Kidney (tissue), 14 donors: ENCODE data around the gene HOXA5. TPM values are rescaled to one million over a fixed set of nuclear protein-coding genes. Genes with fewer than 3 reads are reported as not detected.
A peak's percentile ranks its signal among the peaks of the same experiment; 100 is the strongest.

ENCODE experiments used
- DNase-seq, 5 donors: peaks; one replicate each; pipeline ENCODE4 v3.0.0-alpha.2; 2013 to 2020
- FAIRE-seq: peaks from 2 replicates; lab custom pipeline; 2012; peaks lifted over from hg19 to GRCh38; lab: Jason Lieb, UNC
- H3K27ac ChIP-seq, 2 donors: one replicate each; pipeline ENCODE4 v1.7.0; 2013; ENCODE audit warnings: low read depth in 2 of 2, low read length in 2 of 2, inconsistent platforms in 1 of 2
- H3K27me3 ChIP-seq: one replicate; pipeline ENCODE4 v1.7.1; 2013; ENCODE audit warnings: low read length, inconsistent platforms; ENCODE audit not compliant: control insufficient read depth, insufficient read depth
- H3K36me3 ChIP-seq, 3 donors: one replicate each; pipeline versions ENCODE4 v1.7.0 to v1.7.1; 2013; ENCODE audit warnings: low read length in 3 of 3, control low read depth in 1 of 3, inconsistent platforms in 1 of 3; ENCODE audit not compliant: insufficient read depth in 3 of 3, control insufficient read depth in 2 of 3
- H3K4me1 ChIP-seq, 3 donors: one replicate each; pipeline versions ENCODE4 v1.7.0 to v1.7.1; 2013; ENCODE audit warnings: low read length in 3 of 3, inconsistent platforms in 1 of 3, low read depth in 1 of 3; ENCODE audit not compliant: control insufficient read depth in 2 of 3, insufficient read depth in 2 of 3
- H3K4me3 ChIP-seq, 3 donors: one replicate each; pipeline versions ENCODE4 v1.7.0 to v1.8.1; 2013; ENCODE audit warnings: low read length in 3 of 3, control low read depth in 1 of 3, inconsistent platforms in 1 of 3
- H3K9ac ChIP-seq, 3 donors: one replicate each; pipeline versions ENCODE4 v1.7.0 to v1.7.1; 2013; ENCODE audit warnings: low read length in 3 of 3, control low read depth in 1 of 3, inconsistent platforms in 1 of 3
- H3K9me3 ChIP-seq, 3 donors: one replicate each; pipeline versions ENCODE4 v1.7.0 to v1.7.1; 2013; ENCODE audit warnings: low read length in 3 of 3, control low read depth in 1 of 3, inconsistent platforms in 1 of 3; ENCODE audit not compliant: control insufficient read depth in 2 of 3, insufficient read depth in 1 of 3
- intact Hi-C: fragments of 100-400 bp; cut with DNase I; formaldehyde crosslinking; loops from one replicate; pipeline ENCODE4 v1.11.1; 2022
- polyA plus RNA-seq: library from polyadenylated mRNA; stranded (reverse); fragments of 350-450 nt; fragmentation: Illumina TruSeq; extraction: RNeasy Lipid Tissue Mini Kit (QIAGEN cat#74804); gene quantifications from one replicate; pipeline ENCODE4 v1.2.3, GENCODE V29; 2014; ENCODE audit warnings: low read depth, low replicate concordance; ENCODE audit not compliant: insufficient read depth
- total RNA-seq: library from RNA; stranded (reverse); fragmentation: NEBNext Ultra II Directional; extraction: Animal tissue kit (Norgen Biotek cat#: 25700); gene quantifications from one replicate; pipeline ENCODE4 v1.2.1, GENCODE V29; 2021
- TF ChIP-seq, protein P1 (sequence below): IDR thresholded peaks from 3 replicates; pipeline ENCODE4 v1.5.1; 2012; ENCODE audit warnings: mild to moderate bottlenecking, moderate library complexity, borderline replicate concordance; ENCODE audit not compliant: insufficient read depth; ENCODE audit errors: extremely low read depth
- donor health status: control.
- donor health status: control.
- donor health status: control.
- donor health status: control.
- donor health status: control.
- donor health status: DM: yes; HTN: yes; CAD: no.
- donor health status: Normal renal cell carcinoma (clear cell type).

The HOXA5 gene
- total and polyA plus RNA-seq, 2 donors from 2014 or later = 19.4 to 38.0 TPM

DNA sequence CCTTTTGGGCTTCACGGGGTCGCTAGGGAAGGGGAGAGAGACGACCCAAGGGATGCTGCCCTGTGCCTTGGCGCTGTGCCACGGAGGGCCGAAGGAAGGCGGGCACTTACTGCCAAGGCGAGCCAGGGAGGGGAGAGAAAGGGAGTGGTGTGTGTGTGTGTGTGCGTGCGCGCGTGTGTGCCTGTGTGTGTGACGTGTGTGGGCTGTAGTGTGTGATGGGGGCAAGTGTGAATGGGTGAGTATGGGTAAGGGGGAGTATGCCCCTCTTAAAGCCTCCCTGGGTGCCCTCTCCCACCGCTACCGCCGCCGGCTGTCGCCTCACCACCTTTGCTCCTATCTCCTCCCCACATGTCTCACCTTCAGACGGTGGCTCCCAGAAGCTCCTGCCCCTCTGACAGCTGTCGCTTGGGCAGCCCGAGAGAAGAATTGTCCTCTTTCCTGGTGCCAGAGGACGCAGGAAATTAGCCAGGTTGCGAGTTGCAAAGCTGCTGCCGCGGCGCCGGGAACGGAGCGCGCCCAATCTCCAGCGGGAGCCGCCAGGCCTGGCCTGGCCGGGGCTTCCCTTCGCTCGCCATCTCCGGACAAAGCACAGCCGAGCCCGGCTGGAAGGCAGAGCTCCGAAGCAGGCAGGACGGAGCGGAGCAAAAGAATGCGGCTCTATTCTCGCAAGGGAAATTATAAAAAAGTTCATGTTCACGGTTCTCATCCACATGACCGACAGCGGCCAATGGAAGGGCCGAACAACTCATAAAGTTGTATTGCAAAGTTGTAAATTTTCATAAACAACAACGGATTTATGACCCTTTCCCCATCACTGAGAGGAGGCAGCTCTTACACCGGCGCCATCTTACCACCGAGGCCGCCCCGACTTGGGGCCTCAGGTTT, 8.7 kb upstream of the HOXA5 start, which contains the start of gene HOXA3:
TSS of gene HOXA3 (minus strand) at position 653 of the 885 bp plus-strand sequence. CDS start 41,943 bp downstream, outside the sequence.
- peak; percentile 91 to 98 (median 92) for DNase-seq
- Histone ChIP-seq H3K27me3 (no peaks in the 10 kb centered on the region), H3K36me3 (no peaks in the 10 kb centered on the region), H3K27ac (peak within 1 kb of the TSS; percentile 97 to 98), H3K4me3 (peak within 1 kb of the TSS; percentile 56 to 87 (median 83)), H3K9ac (peak within 1 kb of the TSS; percentile 68 to 85 (median 85)), H3K9me3 (no peaks in the 10 kb centered on the region), H3K4me1 (peaks cover 0 to 20% (median 15%) of the 10 kb centered on the region in 3 donors)
- intact Hi-C loops = loop anchor here (10.0 kb wide), 1 partner anchor 777 kb away; no protein-coding TSS in a partner anchor
- TF ChIP-seq, protein P1, sequence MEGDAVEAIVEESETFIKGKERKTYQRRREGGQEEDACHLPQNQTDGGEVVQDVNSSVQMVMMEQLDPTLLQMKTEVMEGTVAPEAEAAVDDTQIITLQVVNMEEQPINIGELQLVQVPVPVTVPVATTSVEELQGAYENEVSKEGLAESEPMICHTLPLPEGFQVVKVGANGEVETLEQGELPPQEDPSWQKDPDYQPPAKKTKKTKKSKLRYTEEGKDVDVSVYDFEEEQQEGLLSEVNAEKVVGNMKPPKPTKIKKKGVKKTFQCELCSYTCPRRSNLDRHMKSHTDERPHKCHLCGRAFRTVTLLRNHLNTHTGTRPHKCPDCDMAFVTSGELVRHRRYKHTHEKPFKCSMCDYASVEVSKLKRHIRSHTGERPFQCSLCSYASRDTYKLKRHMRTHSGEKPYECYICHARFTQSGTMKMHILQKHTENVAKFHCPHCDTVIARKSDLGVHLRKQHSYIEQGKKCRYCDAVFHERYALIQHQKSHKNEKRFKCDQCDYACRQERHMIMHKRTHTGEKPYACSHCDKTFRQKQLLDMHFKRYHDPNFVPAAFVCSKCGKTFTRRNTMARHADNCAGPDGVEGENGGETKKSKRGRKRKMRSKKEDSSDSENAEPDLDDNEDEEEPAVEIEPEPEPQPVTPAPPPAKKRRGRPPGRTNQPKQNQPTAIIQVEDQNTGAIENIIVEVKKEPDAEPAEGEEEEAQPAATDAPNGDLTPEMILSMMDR = no peak
- no peak for FAIRE-seq

DNA sequence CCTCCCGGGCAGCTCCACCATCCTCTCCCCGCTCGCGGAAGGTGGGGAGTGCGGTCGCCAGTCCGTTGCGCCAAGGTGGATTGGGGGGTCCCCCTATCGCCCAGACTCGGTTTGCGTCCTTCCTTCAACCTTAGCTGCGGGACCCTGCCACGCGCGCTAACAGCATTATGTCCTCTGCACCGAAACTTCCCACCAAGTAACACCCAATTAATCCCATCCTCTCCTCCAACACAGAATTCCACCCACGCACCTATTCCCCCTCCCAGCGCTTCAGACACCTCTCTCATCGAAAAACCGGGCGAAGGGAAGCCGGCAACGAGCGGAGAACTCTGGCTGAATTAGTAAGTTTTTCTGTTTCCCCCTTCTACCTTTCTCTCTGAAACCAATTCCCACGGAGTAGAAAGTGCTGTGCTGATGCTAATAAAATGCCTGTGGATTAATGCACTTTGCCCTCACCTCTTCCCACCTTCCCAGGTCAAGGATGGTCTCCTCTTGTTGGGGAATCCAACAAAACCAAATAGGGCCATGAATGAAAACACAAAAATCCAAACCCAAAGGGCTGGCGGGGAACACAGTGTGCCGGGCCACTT, 8.0 kb upstream of the HOXA5 start:
- Histone ChIP-seq H3K9me3 (no peaks in the 10 kb centered on the region), H3K9ac (peak overlapping the region; percentile 66 to 85 (median 85)), H3K27ac (peak overlapping the region; percentile 97 to 98), H3K27me3 (no peaks in the 10 kb centered on the region), H3K4me1 (peaks cover 0 to 23% (median 20%) of the 10 kb centered on the region in 3 donors), H3K4me3 (peak overlapping the region; percentile 56 to 87 (median 83)), H3K36me3 (no peaks in the 10 kb centered on the region)
- no peak for FAIRE-seq
- DNase-seq = peak in 2 of 5 donors; percentile 74 to 82
- TF ChIP-seq, protein P1 = no peak
- intact Hi-C loops = loop anchor here (10.0 kb wide), 1 partner anchor 777 kb away; no protein-coding TSS in a partner anchor

DNA sequence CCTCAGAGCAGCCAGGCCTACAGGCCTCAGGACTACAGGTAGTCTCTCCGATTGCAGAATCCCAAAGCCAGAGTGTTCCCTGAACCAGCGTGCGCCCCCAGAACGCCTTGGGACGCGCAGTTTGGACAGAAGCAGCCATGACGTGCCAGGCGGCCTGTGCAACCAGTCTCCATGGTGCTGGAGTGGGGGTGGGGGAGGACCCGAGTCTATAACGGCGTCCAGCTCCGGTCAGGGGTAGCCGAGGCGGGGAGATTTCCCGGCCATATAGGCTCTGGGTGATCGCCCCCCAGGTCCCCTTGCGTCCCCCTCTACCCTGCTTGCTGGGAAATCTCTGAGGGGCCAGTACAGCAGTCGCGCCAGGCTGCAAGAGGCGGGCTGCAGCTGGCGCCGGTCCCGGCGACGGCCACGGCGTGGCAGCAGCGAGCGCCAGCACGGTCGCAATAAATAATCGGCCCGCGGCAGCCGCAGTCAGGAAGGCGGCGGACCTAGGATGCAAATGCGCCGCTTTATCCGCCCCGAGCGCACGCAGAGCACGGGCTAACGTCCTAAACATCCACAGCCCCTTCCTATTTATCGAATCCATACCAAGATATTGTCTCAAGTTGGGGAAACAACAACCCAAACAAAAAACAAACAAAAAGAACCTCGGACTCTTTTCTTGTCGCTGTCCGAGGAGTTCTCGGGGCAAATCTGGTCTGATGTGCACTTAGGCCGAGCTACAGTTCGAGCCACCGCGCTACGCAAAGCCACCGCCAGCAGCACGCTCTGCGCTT, 7.3 kb upstream of the HOXA5 start:
- peak overlapping the region; percentile 56 to 87 (median 83) for H3K4me3 ChIP-seq
- H3K27ac ChIP-seq = peak overlapping the region; percentile 97 to 98
- H3K27me3 ChIP-seq = no peaks in the 10 kb centered on the region
- DNase-seq (peak; percentile 87 to 94 (median 92)), FAIRE-seq (no peak)
- peak overlapping the region; percentile 83 to 85 (median 85) for H3K9ac ChIP-seq
- peaks cover 0 to 24% (median 20%) of the 10 kb centered on the region in 3 donors for H3K4me1 ChIP-seq
- no peaks in the 10 kb centered on the region for H3K36me3 ChIP-seq
- intact Hi-C loops = loop anchor here (10.0 kb wide), 1 partner anchor 776 kb away; no protein-coding TSS in a partner anchor
- TF ChIP-seq, protein P1 = peak; percentile 87
- no peaks in the 10 kb centered on the region for H3K9me3 ChIP-seq
